GM12865 (cell line): Measurements from ENCODE around the gene HIRA.
"Not testable (repeated sequence)": the region's sequence is repeated elsewhere in the genome, so short reads cannot be mapped to it uniquely, and the experiment has no call there.

Source experiments
- DNase-seq: peaks from one replicate; pipeline ENCODE4 v3.0.0; 2010; ENCODE audit warnings: low read depth
- H3K4me3 ChIP-seq: 2 replicates; pipeline ENCODE4 v1.5.1; 2011; ENCODE audit warnings: mild to moderate bottlenecking, low read depth, low read length, control low read depth
- CTCF ChIP-seq: IDR thresholded peaks from 2 replicates; pipeline ENCODE4 v1.5.1; 2011; ENCODE audit warnings: low read length, control low read depth, low read depth, inconsistent platforms; ENCODE audit not compliant: insufficient read depth; ENCODE audit errors: missing control alignments

HIRA gene

GRCh38 chr22:19376247-19376646 lies 55.3 kb downstream of the HIRA start:
- DNase-seq = no peak
- no peak for TF ChIP-seq CTCF
- no peak overlapping the region for H3K4me3 ChIP-seq

- DNase-seq = no peak
- TF ChIP-seq CTCF = no peak
Observed at GRCh38 chr22:19375435-19375834, 56.1 kb downstream of the HIRA start.

DNA sequence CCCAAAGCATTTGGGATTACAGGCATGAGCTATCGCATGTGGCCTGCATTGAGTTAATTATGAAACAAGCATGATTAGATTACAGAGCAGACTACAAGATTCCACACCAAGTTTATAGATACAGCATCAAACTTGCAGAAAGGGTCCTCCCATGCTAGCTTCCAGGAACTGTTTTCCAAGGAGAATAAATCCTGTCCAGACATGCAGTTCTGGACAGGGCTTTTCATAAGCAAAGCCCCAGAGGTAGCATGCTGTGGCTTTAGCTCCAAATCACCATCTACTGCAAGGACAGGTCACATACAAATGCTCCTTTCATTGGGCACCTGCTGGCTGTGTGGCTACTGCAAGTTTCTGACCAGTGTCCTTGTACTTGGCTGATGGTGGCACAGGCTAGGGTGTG lies 57.1 kb downstream of the HIRA start:
- TF ChIP-seq CTCF = no peak
- H3K4me3 ChIP-seq = no peak overlapping the region
- DNase-seq = no peak

More at GRCh38 chr22:19375435-19375834, 56.1 kb downstream of the HIRA start:
- H3K4me3 ChIP-seq = no peak overlapping the region

GRCh38 chr22:19373450-19373849 lies 58.1 kb downstream of the HIRA start:
- no peak overlapping the region for H3K4me3 ChIP-seq
- no peak for DNase-seq
- TF ChIP-seq CTCF = no peak

DNA sequence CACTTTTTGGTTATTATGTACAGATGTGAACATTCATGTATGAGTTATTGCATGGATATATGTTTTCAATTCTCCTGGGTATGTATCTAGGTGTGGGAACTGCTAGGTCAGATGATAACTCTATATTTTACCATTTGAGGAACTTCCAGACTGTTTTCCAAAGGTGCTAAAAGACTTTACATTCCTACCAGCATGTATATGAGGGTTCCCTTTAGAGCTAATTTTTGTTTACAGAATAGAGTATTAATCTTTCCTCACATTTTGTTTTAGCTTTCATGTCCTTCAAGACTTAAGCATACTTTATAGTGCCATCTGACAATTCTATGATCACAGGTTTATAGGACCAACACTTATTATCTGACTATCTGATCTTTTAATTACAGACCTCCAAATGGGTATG lies 59.6 kb downstream of the HIRA start:
- no peak for DNase-seq
- H3K4me3 ChIP-seq = no peak overlapping the region
- TF ChIP-seq CTCF = no peak

DNA sequence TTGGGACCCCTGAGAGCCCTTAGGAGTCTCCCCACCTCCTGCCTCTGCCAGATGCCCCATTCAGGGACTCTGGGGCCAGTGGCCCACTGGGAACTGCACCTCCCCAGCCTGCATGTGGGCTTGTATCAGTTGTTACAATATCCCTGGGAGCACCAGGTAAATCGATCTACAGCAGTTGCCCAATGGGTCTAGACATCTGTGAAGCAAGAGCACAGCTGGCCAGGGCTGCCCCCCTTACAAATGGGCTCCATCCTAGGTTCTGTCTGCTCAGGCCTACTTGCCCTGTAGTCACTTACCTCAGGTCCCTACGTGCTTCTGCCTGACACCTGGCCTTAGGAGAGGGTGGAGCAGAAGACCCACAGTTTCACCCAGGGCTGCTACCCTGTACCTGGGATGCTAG lies 62.7 kb downstream of the HIRA start:
- DNase-seq = no peak
- no peak overlapping the region for H3K4me3 ChIP-seq
- no peak for TF ChIP-seq CTCF

DNA sequence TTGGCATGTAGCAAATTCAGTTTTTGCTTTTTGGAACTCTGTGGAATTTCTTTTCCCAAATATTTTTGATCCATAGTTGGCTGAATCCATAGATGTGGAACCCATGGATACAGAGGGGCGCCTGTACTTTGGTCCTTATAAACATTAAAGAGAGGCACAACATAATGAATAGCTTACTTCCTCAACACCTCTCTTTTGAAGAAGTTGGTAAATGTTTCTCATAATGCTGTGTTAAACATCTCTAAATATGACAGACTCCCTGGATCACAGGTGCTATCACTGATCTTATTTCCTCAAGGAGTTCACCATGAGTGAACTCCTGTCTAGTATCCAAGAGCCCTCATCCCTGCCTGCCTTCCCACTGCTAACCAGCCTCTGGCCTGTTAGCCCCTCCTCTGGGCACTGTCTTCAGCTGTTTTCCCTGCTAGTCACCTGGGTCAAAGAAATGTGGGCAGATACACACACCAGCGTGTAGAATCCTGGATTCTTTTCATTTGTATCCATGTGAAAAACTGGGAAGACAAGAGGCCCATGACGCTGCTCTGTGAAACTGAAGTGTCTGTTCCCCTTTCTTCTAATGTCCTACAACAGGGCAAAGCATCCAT lies 63.7 kb downstream of the HIRA start:
- no peak for DNase-seq
- no peak for TF ChIP-seq CTCF
- H3K4me3 ChIP-seq = no peak overlapping the region

GRCh38 chr22:19363541-19363940 lies 68.0 kb downstream of the HIRA start:
- H3K4me3 ChIP-seq, DNase-seq: not testable (repeated sequence)
